Gastrocnemius medialis (tissue), 4 donors: Measurements from ENCODE around the gene SORBS1.

Experiments used
- CTCF ChIP-seq, 5 experiments: fragments of 450-650 bp in 3 of 5; fragments of 200-600 bp in 2 of 5; sonication (generic) in 2 of 5; IDR thresholded peaks in 4 of 5; conservative IDR thresholded peaks in 1 of 5; 1 replicate in 4 of 5; 2 replicates in 1 of 5; pipeline ENCODE4 v1.5.1; 2016 to 2019; ENCODE audit warnings: antibody characterized with exemption in 5 of 5, mild to moderate bottlenecking in 3 of 5, moderate library complexity in 3 of 5
- POLR2A ChIP-seq, 2 donors: fragments of 450-650 bp; IDR thresholded peaks; one replicate each; pipeline ENCODE4 v1.6.1; 2017; ENCODE audit warnings: antibody characterized with exemption in 2 of 2, mild to moderate bottlenecking in 2 of 2, moderate library complexity in 2 of 2

- TF ChIP-seq POLR2A (IDR thresholded peaks at IDR 0.05) (no peak), CTCF (IDR thresholded peaks at IDR 0.05 in 4 of 5, conservative IDR thresholded peaks at IDR 0.05 in 1 of 5) (no peak)
These were observed 185.8 kb downstream of the SORBS1 start for GRCh38 chr10:95375418-95375817.
